Colon (tissue), 2 donors: ENCODE results near the gene STARD10.

Experiments
- FAIRE-seq: peaks from 2 replicates; lab custom pipeline; 2012; peaks lifted over from hg19 to GRCh38; lab: Jason Lieb, UNC
- donor health status: control.
- donor health status: control.

STARD10 gene

GRCh38 chr11:72744474-72744873 lies 49.4 kb downstream of the STARD10 start:
- no peak for FAIRE-seq

- no peak for FAIRE-seq
These were observed 50.3 kb downstream of the STARD10 start for GRCh38 chr11:72743321-72744221.

GRCh38 chr11:72742513-72743320 lies 51.1 kb downstream of the STARD10 start:
- no peak for FAIRE-seq

GRCh38 chr11:72741849-72742512 lies 51.9 kb downstream of the STARD10 start:
- FAIRE-seq: no peak

GRCh38 chr11:72741429-72741833 lies 52.4 kb downstream of the STARD10 start:
- FAIRE-seq: no peak

- FAIRE-seq: no peak
These were observed 53.1 kb downstream of the STARD10 start for GRCh38 chr11:72740562-72741428.

GRCh38 chr11:72740060-72740424 lies 53.8 kb downstream of the STARD10 start:
- FAIRE-seq: no peak

- no peak for FAIRE-seq
These were observed 54.4 kb downstream of the STARD10 start for GRCh38 chr11:72739240-72740059.

GRCh38 chr11:72738199-72739141 lies 55.4 kb downstream of the STARD10 start:
- FAIRE-seq: no peak

GRCh38 chr11:72737336-72737735 lies 56.5 kb downstream of the STARD10 start:
- no peak for FAIRE-seq

- no peak for FAIRE-seq
These were observed 57.3 kb downstream of the STARD10 start for GRCh38 chr11:72736452-72737069.

- FAIRE-seq: no peak
These were observed 58.3 kb downstream of the STARD10 start for GRCh38 chr11:72735495-72736027.

- FAIRE-seq: no peak
These were observed 61.5 kb downstream of the STARD10 start for GRCh38 chr11:72732329-72732728.

- FAIRE-seq: no peak
These were observed 63.1 kb downstream of the STARD10 start for GRCh38 chr11:72730737-72731136.

- FAIRE-seq: no peak
These were observed 63.6 kb downstream of the STARD10 start for GRCh38 chr11:72730243-72730642.

GRCh38 chr11:72727521-72727920 lies 66.3 kb downstream of the STARD10 start:
- FAIRE-seq: no peak

- FAIRE-seq: no peak
These were observed 67.3 kb downstream of the STARD10 start for GRCh38 chr11:72726266-72727220.

GRCh38 chr11:72725724-72726028 lies 68.2 kb downstream of the STARD10 start:
- FAIRE-seq: no peak
